ENCODE results near the gene DOCK3.
"Not testable (repeated sequence)": the region's sequence is repeated elsewhere in the genome, so short reads cannot be mapped to it uniquely, and the experiment has no call there.

The DOCK3 gene

GRCh38 chr3:50651445-50651844 lies 23.3 kb upstream of the DOCK3 start:
- no peak for DNase-seq

GRCh38 chr3:50651920-50652529 lies 22.7 kb upstream of the DOCK3 start:
- no peak for DNase-seq

DNA sequence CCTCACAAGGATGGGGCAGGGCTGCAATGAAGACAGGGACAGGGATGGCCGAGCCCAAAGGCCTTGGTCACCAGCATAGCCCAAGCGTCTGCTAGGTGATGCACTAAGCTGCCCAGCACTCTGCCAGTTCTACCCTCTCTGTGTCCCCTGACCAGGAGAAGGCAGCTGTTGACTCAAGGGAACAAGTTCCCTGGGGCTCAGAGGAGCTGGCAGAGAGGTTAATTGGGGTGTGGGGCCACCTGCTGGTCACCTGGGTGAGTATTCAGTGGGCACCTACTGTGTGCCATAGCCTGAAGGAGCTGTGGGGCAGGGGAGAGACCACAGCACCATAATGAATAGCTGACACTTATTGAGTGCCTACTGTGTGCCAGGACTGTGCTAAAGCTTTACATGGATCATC lies 22.0 kb upstream of the DOCK3 start:
- DNase-seq: no peak

GRCh38 chr3:50653937-50654595 lies 20.7 kb upstream of the DOCK3 start:
- DNase-seq: no peak

- no peak for DNase-seq
Observed at GRCh38 chr3:50655009-50655830, 19.5 kb upstream of the DOCK3 start.

DNA sequence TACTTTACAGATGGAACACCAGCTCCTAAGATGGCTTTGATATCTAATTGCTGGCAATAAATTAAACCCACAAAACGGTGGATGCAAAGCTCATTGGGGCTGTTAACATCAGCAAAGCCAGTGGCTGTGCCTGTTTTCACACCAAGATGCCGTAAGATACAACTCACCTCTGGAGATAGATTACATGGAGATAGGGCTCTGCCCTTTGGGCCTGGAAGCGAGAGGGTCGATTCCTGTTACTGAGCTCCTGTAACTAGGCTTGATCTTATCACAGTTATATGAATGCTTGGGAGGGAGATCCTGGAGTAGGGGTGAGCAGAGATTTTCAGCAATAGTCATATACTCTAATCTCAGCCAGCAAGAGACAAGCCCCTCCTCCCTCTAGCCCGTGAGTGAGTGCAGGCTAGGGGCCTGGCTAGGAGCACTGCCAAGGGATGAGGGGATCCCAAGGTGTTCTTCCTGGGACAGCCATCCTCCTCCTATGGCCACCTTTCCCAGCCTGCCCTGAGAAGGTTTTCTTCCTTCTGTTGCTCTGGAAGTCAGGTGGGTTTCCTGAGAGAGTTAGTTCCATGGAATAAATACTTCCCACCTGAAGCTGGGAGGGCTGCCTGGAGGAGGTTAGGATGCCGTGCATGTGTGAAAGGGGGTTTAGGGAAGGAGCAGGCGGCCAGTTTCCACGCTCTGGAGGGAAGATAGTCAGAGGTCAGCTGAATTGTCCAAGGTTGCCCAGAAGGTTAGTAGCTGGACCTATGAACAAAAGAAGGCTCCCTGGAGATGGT lies 18.1 kb upstream of the DOCK3 start:
- no peak for DNase-seq

DNA sequence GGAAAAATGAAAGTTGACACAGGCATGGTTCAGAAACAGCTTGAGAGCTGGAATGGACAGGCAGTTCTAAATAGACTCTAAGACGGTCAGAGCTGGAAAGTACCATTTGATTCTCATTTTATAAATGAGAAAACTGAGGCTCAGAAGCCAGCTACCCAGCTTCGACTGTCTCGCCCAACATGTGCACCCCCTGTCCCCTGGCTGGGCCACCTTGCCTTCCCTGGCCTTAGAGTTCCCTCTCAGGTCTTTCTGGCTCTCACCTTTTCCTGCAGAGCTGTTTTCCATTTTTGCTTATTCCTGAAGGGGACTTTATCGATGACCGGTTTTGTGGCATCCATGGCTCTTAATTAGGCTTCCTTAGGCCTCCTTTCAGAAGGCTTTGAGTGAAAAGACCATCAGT lies 17.3 kb upstream of the DOCK3 start:
- no peak for DNase-seq

GRCh38 chr3:50657816-50658215 lies 16.9 kb upstream of the DOCK3 start:
- DNase-seq: no peak

DNA sequence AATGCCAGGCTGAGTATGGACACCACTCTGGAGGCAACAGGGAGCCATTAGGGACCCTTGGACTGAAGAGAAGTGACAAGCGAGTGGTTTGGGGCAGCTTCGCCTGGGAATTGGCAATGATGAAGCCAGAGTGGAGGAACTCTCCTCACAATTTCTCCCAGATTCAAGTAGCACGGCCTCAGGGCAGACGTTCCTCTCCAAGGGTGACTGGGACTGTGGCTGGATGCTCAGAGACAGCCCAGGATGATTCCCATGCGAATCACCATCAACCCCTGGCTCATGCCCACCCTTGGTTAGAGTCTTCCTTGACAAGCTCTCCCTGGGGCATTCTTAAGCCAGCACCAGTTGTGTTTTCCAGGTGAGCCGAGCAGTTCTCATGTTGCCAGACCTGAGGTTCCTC lies 16.3 kb upstream of the DOCK3 start:
- DNase-seq: no peak

DNA sequence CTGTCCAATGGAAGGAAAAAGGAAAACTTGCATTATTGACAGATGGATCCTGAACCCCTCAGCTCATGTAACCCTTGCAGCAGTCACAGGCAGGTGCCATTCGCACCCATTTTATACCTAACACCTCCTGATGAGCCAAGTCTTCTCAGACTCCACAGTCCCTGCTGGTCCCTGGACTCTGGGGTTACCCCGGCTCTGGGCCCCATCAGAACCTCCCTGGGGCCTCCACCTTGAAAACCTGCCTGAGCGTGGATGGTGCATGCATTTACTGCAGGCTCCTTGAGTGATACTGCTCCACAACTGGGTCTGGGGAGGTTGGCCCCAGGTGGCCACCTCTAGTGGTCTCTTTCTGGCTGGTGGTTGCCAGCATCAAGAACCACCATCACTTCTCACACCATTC lies 15.9 kb upstream of the DOCK3 start:
- DNase-seq: no peak

GRCh38 chr3:50660386-50660785 lies 14.3 kb upstream of the DOCK3 start:
- no peak for DNase-seq

GRCh38 chr3:50661321-50661837 lies 13.3 kb upstream of the DOCK3 start:
- DNase-seq: no peak

- no peak for DNase-seq
Observed at GRCh38 chr3:50662408-50662807, 12.3 kb upstream of the DOCK3 start.

DNA sequence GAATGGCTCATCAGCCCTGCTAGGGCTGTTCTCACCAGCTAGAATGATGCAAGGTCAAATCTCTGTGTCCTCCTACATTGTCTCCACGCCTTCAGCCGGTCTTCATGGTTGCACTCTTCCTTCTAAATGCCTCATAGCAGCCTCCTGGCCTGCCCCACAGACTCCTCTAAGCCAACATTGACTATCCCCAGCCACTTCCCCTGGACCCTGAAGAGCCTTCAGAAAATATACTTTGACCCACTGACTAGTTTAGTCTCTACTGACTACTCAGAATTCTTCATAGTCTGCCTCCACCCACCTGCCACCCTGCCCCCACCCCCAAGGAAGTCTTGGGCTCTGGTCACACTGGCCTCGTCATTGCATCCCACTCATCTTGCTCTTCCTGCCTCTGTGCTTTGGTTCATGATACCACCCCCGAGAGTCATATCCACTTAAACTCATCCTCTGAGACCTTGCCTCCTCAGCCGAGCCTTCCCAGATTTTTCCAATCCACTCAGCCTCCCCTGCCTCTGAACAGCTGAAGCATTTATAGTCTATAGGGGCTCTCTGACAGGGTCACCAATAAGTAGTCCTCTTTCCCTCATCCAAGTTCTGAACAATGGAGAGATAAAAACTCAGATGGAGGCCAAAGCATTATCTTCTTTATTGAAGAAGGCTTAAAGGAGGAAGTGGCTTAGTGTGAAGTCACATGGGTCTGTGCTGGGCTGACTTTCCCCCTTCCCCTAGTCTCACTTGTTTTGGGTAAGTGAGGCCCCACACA lies 9.5 kb upstream of the DOCK3 start:
- no peak for DNase-seq

DNA sequence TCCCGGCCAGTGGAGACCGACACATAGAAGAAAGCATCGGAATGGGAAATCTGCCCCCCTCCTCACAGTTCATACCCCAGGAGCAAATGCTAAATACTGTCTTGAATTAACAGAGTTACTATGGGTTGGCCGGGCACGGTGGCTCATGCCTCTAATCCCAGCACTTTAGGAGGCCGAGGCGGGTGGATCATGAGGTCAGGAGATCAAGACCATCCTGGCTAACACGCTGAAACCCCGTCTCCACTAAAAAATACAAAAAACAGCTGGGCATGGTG lies 8.9 kb upstream of the DOCK3 start:
- not testable (repeated sequence) for DNase-seq

- DNase-seq: no peak
Observed at GRCh38 chr3:50666837-50667236, 7.9 kb upstream of the DOCK3 start.

- DNase-seq: no peak
Observed at GRCh38 chr3:50671331-50671730, 3.4 kb upstream of the DOCK3 start.

DNA sequence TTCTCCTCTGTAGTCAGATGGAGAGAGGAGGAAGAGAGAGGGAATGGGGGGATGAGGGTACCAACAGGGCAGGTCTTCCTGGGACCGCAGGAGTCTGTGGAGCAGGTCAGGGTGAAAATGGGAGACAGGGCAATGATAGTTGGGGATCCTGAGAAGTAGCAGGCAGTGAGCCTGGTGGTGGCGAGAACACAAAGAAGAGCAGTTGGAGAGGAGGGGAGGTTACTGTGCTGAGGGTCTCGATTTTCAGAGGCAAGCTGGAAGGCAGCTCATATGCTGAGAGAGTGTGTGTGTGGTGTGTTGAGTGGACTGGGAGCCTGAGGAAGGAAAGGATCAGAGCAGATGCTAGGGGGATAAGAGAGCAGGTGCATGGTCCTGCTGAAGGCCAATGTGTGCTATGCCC lies 2.1 kb upstream of the DOCK3 start:
- no peak for DNase-seq

- no peak for DNase-seq
Observed at GRCh38 chr3:50673931-50674330, 796 bp upstream of the DOCK3 start.

- no peak for DNase-seq
Observed at GRCh38 chr3:50675179-50676030, 678 bp downstream of the DOCK3 start.

DNA sequence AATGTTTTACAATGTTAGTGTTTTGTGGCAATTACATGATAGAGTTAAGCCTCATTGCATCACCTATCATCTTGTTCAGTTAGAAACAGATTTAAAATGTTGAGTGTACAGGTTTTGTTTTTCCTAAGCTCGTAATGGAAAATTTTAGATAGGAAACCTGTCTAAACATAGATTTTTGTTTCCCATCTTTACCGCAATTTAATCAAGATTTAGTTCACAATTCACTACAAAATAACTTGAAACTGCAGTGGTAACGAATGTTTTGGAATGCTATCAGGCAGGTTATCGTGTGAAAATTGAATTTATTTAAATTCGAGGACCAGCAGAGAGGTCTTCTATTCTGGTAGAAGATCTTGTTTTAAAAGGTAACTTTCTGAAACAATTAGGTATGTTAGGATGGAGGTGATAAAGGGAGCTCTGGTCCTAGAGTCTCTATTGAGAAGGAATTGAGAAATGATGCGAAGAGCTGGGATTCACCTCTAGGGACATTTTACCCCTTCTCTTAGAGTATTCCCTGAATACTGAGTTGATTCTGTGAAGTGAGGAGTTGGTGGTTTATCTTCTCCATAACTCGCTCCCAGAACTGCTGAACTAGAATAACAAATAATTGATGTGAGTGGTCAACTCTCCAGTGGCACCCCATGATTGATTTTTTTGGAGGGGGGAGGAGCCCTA lies 1.4 kb downstream of the DOCK3 start:
- DNase-seq: no peak
